Stimulated activated CD8-positive, alpha-beta memory T cell treated with anti-CD3 and anti-CD28 coated beads, Interleukin-4, amount 100 ng/mL, for 48 hours (primary cell): Measurements from ENCODE around the gene SERINC4.
A peak's percentile ranks its signal among the peaks of the same experiment; 100 is the strongest.
"Not testable (repeated sequence)": the region's sequence is repeated elsewhere in the genome, so short reads cannot be mapped to it uniquely, and the experiment has no call there.

Source experiments
- DNase-seq: peaks from one replicate; pipeline ENCODE4 v3.0.0-alpha.2; 2020

SERINC4 gene

DNA sequence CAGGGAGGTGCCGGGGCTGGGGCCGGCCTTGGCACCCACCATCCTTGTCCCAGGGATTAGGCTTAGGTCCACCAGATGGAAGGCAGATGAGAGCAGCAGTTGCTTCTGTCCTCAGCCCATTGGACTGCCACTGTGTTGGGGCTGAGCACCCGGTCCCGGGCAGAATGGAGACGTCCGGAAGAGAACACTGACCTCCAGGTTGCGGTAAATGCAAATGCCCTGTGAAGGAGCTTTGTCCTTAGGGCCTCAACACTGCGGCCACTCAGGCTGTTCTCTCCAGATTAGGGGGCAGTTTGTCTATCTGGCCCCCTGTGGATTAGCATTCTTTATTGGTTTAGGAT is at the start of gene SERINC4:
TSS of gene SERINC4 (minus strand) at position 276 of the 341 bp plus-strand sequence. CDS start at position 42, 234 bp downstream.
- DNase-seq, result no peak

DNA sequence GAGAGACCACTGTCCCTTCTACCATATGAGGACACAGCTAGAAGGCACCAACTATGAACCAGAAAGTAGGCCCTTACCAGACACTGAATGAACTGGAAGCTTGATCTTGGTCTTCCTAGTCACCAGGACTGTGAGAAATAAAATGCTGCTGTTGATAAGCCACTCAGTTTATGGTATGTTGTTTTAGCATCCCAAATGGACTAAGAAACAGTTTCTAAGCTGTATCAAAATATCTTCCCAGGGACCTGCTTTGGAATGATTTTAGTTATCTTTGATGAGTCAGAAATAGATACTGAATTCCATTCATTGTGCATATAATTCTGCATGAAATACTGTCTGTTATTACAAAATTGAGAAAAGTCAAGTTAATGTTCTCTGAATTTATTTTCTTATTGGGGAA is 45.4 kb upstream of the SERINC4 start:
- no peak for DNase-seq

DNA sequence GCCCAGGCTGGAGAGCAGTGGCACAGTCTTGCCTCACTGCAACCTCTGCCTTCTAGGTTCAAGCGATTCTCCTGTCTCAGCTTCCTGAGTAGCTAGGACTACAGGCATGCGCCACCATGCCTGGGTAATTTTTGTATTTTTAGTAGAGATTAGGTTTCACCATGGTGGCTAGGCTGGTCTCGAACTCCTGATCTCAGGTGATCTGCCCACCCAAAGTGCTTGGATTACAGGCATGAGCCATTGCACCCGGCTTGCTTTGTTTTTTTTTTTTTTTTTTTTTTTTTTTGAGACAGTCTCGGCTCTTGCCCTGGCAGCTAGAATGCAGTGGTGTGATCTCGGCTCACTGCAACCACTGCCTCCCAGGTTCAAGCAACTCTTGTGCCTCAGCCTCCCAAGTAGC is 32.5 kb upstream of the SERINC4 start:
- DNase-seq, result not testable (repeated sequence)

DNA sequence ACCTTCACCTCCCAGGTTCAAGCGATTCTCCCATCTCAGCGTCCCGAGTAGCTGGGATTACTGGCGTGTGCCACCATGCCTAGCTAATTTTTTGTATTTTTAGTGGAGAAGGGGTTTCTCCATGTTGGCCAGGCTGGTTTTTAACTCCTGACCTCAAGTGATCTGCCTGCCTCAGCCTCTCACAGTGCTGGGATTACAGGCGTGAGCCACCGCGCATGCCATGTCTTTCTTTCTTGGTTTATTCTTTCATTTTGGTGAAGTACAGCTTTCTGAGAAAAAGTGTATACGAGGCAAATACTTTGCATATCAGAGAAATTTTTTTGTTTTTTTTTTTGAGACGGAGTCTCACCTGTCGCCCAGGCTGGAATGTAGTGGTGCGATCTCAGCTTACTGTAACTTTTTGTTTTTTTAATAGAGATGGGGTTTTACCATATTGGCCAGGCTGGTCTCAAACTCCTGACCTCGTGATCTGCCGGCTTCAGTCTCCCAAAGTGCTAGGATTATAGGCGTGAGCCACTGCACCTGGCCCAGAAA is 31.6 kb upstream of the SERINC4 start:
- not testable (repeated sequence) for DNase-seq

DNA sequence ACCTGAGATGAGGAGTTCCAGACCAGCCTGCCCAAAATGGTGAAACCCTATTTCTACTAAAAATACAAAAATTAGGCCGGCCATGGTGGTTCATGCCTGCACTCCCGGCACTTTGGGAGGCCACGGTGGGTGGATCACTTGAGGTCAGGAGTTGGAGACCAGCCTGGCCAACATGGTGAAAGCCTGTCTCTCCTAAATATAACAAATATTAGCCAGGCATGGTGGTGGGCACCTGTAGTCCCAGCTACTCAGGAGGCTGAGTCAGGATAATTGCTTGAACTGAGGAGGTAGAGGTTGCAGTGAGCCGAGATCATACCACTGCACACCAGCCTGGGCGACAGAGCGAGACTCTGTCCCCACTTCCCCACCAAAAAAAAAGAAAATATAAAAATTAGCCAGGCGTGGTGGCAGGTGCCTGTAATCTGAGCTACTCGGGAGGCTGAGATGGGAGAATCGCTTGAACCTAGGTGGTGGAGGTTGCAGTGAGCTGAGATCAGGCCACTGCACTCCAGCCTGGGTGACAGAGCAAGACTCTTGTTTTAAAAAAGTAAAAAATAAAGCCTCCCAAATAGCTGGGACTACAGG is 30.8 kb upstream of the SERINC4 start:
- not testable (repeated sequence) for DNase-seq

DNA sequence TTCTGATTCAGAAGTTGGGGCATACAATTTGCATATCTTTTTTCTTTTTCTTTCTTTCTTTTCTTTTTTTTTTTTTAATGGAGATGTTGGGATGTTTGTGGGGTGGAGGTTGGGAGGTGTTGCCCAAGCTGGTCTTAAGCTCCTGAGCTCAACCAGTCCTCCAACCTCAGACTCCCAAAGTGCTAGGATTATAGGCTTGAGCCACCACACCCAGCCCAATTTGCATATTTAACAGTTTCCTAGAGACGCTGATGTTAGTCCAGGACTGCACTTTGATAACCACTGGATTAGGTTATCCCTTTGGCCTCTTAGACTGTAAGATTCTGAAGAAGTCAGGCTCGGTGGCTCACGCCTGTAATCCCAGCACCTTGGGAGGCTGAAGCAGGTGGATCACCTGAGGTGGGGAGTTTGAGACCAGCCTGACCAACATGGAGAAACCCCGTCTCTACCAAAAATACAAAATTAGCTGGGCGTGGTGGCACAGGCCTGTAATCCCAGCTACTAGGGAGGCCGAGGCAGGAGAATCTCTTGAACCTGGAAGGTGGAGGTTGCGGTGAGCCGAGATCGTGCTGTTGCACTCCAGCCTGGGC is 30.0 kb upstream of the SERINC4 start:
- DNase-seq, result not testable (repeated sequence)

DNA sequence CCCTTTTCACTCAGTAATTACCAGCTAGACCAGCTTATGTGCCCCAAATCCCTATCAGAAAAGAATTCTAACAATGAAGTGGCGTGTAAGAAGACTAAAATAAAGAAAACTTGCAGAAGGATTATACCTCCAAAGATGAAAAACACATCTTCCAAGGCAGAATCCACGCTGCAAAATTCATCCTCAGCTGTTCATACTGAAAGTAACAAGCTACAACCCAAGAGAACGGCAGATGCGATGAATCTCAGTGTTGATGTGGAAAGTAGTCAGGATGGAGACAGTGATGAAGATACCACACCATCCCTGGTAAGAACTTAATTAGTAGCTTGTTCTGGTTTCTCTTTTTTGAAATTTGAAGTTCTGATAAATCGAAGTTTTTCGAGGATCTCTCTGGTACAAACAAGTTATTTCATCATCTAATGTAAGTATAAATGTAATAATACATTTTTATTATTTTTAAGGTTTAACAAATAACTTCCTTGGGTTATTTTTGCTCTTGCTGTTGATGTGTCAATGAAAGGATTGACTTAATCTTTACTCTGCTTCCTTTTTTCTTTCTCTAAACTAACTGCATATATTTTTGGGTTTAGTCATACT is 28.1 kb upstream of the SERINC4 start:
- peak; percentile 38 for DNase-seq

DNA sequence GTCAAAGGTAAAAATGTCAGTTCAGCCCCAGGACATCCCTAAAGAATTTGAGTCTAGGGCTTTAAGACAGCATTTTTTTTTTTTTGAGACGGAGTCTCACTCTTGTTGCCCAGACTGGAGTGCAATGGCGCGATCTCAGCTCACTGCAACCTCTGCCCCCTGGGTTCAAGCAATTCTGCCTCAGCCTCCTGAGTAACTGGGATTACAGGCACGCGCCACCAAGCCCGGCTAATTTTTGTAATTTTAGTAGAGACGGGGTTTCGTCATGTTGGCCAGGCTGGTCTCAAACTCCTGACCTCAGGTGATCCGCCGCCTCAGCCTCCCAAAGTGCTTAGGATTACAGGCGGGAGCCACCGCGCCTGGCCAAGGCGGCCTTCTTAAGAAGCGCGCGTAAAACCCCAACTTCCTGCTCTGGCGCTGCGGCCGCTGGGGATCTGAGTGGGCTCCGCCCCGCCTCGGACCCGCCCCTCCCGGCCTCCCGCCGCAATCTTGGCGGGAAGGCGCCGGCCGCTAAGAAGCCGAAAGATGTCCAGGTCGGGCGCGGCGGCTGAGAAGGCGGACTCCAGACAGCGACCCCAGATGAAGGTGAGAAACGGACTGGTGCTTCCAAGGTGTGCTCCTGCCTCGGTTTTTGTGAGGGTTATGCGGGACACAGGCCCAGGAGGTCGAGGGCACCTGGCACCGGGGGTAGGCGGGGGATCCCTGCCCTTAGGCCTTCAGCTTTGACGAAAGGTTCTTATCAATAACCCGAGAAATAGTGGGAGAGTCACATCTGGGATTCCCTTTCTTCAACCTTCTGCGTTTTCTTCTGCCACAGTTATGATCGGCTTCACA is 26.7 kb upstream of the SERINC4 start, which contains the start of gene WDR76:
TSS of gene WDR76 (plus strand) at position 495 of the 834 bp plus-strand sequence. CDS start at position 526, 31 bp downstream.
- DNase-seq, result peak; percentile 90

DNA sequence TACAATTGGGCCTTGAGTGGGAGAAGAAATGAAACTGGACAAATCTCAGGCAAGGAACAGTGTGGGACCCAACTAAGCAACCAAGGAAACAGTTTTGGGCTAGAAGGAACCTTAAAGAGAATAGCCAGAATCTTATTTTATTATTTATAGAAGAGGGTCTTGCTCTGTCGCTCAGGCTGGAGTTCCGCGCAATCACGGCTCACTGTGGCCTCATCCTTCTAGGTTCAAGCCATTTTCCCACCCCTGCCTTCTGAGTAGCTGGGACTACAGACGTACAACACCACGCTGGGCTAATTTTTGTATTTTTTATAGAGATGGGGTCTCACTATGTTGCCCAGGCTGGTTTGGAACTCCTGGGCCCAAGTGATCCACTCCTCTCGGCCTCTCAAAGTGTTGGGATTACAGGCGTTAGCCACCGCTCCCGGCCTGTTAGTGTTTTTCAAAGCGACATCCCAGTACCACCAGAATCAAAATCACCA is 26.0 kb upstream of the SERINC4 start:
- DNase-seq, result no peak

DNA sequence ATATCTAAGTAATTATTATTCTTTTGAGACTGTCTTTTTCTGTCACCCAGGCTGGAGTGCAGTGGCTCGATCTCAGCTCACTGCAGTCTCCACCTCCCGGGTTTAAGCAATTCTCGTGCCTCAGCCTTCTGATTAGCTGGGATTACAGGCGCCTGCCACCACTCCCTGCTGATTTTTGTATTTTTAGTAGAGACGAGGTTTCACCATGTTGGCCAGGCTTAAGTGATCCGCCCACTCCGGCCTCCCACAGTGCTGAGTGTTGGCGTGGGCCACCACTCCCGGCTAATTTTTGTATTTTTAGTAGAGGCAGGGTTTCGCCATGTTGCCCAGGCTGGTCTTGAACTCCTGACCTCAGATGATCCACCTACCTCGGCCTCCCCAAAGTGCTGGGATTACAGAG is 25.3 kb upstream of the SERINC4 start:
- DNase-seq, result not testable (repeated sequence)

DNA sequence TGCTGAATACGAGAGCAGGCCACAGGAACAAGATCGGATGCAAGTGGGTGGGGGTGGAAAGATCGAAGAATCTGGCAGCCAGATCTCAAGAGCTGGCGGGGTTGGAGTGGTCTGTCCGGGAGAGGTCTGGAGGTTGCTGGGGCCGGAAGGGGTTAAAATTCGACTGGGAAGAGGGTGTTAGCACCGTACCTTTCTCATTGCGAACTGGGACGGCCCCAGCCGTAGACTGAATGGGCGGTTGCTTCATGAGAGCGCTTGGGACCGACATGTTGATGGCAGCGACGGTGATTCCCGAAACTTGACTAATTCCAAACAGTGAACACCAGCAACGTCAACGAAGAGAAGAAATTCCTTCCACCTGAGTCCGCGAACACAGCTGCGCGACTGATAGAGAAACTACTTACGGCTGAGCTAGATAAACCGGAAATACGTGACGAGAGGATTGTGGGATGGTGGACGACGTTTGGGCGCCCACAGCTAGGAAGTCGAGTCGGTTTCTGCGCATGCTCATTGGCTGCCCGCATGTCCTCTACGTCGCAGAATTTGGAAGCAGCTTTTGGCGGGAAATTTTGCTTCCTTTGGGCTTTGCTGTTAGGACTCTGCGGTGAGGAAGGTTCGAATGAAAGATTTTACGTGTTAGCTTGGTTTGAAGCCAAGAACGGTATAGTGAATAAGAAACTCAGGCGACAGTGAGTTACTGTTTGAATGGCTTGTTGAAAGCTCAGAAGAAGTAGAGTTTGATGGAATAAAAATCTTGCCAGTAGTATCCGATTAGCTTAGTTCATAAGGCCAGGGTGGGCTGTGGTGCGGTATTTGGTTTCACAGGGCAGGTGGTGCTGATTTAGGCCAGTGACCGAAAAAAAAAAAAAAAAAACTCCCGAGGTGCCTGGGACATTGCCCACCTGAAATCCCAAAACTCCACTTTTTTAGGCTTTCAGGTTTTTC is 24.6 kb upstream of the SERINC4 start, which contains the start of gene MFAP1:
TSS of gene MFAP1 (minus strand) at position 389 of the 945 bp plus-strand sequence. CDS start at position 268, 121 bp downstream.
- DNase-seq, result peak; percentile 93

DNA sequence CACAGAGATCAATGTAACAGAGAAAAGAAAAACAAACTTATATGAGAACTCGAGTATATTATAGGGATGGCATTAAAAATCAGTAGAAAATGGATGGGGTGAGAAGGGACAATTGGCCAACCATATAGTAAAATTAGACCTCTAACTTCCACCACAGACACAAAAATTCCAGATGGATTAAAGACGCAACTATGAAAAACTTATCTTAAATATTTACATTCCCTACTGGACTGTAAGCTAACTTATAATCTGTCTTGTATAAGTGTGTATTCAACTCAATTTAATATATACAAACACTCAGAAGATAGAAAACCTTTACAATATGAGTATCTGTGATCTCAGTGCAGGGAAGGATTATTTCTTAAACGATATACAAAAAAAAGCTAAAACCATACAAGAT is 21.5 kb upstream of the SERINC4 start:
- DNase-seq, result no peak

DNA sequence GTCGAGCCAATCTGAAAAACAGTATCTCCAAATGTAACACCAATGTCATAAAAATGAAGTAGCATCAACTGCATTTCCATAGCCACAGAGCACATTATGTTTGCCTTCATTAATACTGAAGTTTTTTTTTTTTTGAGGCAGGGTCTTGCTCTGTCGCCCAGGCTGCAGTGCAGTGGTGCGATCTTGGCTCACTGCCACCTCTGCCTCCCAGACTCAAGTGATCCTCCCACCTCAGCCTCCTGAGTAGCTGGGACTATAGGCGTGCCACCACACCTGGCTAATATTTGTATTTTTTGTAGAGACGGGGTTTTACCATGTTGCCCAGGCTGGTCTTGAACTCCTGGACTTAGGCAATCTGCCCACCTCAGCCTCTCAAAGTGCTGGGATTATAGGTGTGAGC is 15.0 kb upstream of the SERINC4 start:
- DNase-seq, result not testable (repeated sequence)

DNA sequence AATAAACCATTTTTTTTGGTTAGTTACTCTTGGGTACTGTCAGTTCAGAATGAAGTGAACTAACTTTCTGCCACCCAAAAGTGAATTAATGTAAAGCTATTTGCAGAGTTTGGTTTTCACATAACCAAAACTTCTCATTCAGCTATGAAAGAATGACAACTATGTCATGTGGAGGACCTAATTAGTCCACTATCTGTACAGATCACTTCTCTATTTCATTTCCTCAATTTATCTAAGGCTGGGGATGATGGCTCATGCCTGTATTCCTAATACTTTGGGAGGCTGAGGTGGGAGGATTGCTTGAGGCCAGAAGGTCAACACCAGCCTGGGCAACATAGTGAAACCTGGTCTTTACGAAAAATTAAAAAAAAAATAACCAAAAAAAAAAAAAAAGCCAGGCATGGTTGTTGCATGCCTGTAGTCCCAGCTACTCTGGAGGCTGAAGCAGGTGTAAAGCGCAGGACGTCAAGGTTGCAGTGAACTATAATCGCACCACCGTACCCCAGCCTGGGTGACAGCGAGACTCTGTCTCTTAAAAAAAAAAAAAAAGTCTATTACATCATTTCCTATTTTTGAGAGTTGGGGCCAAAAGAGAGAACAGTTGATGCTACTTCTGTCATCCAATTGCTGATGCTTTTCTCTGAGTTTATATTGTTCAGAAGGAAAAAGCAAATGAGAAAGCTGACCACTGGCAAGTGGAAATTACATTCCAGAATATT is 9.1 kb upstream of the SERINC4 start:
- no peak for DNase-seq

DNA sequence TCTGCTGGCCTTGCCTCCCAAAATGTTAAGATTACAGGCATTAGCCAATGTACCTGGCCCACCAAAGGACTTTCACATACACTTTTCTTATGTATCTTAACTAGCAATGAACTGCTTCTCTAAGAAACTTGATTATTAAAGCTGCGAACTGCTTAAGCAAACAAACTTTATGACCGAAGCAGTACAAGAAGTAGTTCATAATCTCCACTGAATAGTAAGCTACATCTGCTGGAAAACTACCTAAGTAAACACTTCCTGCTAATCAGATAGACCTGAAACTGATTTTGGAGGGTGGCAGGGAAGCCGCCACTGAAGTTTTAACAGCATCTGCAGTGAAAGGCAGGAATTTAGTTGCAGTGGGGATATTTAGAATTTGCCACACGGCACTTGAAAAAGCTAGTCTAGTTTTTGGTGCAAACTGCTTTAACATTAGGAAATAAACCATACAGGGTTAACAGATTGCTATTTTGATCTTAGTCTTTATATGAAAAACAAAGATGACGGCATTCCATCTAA is 8.5 kb upstream of the SERINC4 start:
- no peak for DNase-seq

DNA sequence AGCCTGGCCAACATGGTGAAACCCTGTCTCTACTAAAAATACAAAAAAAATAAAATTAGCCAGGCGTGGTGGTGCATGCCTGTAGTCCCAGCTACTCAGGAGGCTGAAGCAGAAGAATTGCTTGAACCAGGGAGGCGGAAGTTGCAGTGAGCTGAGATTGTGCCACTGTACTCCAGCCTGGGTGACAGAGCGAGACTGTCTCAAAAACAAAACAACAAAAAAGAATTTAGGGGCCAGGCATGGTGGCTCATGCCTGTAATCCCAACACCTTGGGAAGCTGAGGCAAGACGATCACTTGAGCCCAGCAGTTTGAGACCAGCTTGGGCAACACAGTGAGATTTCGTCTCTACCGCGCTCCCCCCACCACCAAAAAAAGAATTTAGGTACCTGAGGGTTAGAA is 2.7 kb upstream of the SERINC4 start:
- DNase-seq, result not testable (repeated sequence)

DNA sequence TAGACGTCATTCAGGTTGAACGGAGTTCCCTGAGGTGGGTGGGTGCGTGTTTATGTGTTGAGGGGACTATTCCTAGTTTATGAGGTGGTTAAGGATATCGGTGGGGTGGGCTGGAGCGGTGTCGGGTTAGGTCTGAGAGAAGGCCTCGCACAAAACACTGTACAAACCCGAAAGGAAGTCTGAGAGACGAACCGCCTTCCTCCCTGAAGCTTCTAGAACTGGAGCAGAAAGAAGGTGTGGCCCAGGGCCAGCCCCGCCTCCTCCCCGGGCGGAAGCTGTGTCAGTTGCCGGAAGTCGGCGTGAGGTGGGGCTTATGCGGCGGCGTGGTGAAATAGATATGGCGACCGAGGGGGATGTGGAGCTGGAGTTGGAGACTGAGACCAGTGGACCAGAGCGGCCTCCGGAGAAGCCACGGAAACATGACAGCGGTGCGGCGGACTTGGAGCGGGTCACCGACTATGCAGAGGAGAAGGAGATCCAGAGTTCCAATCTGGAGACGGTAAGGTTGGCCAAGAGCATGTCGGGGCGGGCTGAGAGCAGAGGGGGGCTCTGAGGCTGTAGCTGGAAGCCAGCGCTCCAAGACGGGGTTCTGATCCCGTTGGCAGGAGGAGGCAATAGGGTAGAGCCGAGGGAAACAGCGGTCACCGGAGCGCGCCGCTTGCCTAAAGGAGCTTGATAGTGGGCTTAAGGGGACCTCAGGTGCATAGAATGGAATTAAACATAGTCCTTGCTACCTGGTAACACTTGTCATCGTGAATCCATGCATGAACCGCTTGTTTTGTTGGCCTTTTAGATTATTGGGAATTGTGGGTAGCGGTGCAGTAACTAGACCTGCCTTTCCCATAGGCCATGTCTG is 494 bp upstream of the SERINC4 start, which contains the start of gene HYPK:
TSS of gene HYPK (plus strand) at position 314 of the 856 bp plus-strand sequence. CDS start at position 338, 24 bp downstream.
- peak; percentile 92 for DNase-seq

DNA sequence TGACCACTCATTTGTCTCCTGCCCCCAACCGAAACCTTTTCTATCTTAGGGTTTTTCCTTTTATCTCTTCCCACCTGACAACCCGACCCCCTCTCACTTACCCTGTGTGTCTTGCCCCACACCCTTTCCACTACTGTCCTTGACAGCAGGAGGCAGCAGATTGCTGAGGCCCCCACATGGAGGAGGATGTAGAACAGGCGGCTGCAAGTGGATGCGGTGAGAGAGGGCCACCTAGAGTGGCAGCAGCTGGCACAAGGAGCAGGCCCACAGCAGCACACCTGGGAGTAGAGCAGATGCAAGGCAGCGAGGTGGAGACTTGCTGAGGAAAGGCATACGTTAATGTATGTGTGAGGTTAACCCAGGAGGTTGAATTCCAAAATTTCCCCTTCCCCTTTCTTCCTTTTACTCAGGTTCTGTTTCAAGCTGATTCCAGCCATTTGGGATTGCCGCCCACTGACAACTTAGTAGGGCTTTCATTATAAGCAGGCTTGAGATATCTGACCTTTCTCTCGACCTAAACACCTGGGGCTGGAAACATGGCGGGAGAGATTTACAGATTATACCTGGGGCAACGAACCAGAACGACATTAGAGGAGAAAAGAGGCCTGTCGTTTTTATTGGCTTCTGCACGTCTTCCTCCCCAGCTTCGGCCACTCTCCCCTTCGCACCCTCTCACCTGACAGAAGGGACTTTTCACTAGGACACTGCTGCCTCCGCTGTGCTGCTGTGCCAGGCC is 643 bp downstream of the SERINC4 start:
- no peak for DNase-seq

DNA sequence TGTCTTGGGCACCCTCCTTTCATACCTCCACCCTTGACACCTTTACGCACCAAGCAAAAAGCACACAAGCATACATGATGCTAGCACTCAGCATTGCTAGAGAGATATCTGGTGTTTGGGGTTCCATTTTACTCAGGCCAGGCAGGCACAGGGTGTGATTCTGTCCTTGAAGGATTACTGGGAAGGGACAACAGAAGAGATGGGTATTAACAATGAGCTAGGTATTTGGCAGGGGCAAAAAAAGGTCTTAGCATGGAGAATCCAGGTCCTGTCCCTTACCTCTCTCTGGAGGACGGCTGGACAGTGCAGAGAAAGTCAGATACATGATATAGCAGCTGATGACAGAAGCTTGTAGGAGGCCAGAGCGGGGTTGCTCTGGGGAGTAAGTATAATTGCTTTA is 3.5 kb downstream of the SERINC4 start:
- no peak for DNase-seq
